BJ (cell line): ENCODE measurements around the gene DAB1. TPM values are rescaled to one million over a fixed set of nuclear protein-coding genes. Genes with fewer than 3 reads are reported as not detected.

Experiments used
- CTCF ChIA-PET: fragments of 350-600 bp; formaldehyde crosslinking; extraction: SDS; loops from one replicate; lab custom pipeline; 2021; ENCODE audit warnings: antibody characterized with exemption, inconsistent platforms; lab: Yijun Ruan, JAX
- POLR2A ChIA-PET: fragments of 300-600 bp; sonication (Branson Sonifier 250); formaldehyde crosslinking; extraction: SDS; loops from one replicate; lab custom pipeline; 2021; ENCODE audit warnings: antibody characterized with exemption; lab: Charles Lee
- DNase-seq: peaks from one replicate; pipeline ENCODE4 v3.0.0-alpha.2; 2011; ENCODE audit warnings: low read depth
- H3K27me3 ChIP-seq: 2 replicates; pipeline ENCODE4 v1.6.0; 2011; ENCODE audit warnings: low read length; ENCODE audit not compliant: control insufficient read depth, insufficient read depth
- H3K36me3 ChIP-seq: 2 replicates; pipeline ENCODE4 v1.5.1; 2011; ENCODE audit warnings: low read length; ENCODE audit not compliant: control insufficient read depth, insufficient read depth
- H3K4me3 ChIP-seq: 2 replicates; pipeline ENCODE4 v1.5.1; 2011; ENCODE audit warnings: low read depth, mild to moderate bottlenecking, control low read depth, low read length
- polyA plus RNA-seq: library from polyadenylated mRNA; depleted of rRNA; stranded (reverse); fragments of >200 nt; gene quantifications from 2 replicates; pipeline ENCODE4 v1.2.3, GENCODE V29; 2011
- TF ChIP-seq, protein P1 (sequence below): IDR thresholded peaks from 2 replicates; pipeline ENCODE4 v1.5.1; 2011; ENCODE audit warnings: low read depth, mild to moderate bottlenecking, control low read depth, inconsistent platforms, low read length, moderate library complexity; ENCODE audit not compliant: insufficient read depth

The DAB1 gene
- polyA plus RNA-seq, 1 experiment, result 0.91 TPM

- Histone ChIP-seq H3K4me3 (no peak overlapping the region), H3K27me3 (no peaks in the 10 kb centered on the region), H3K36me3 (no peaks in the 10 kb centered on the region)
- CTCF ChIA-PET, result no interaction called here
- DNase-seq, result no peak
- POLR2A ChIA-PET, result no interaction called here
- TF ChIP-seq, protein P1, sequence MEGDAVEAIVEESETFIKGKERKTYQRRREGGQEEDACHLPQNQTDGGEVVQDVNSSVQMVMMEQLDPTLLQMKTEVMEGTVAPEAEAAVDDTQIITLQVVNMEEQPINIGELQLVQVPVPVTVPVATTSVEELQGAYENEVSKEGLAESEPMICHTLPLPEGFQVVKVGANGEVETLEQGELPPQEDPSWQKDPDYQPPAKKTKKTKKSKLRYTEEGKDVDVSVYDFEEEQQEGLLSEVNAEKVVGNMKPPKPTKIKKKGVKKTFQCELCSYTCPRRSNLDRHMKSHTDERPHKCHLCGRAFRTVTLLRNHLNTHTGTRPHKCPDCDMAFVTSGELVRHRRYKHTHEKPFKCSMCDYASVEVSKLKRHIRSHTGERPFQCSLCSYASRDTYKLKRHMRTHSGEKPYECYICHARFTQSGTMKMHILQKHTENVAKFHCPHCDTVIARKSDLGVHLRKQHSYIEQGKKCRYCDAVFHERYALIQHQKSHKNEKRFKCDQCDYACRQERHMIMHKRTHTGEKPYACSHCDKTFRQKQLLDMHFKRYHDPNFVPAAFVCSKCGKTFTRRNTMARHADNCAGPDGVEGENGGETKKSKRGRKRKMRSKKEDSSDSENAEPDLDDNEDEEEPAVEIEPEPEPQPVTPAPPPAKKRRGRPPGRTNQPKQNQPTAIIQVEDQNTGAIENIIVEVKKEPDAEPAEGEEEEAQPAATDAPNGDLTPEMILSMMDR, result no peak
Measured at GRCh38 chr1:57337623-57338022, 86.2 kb downstream of the DAB1 start.

DNA sequence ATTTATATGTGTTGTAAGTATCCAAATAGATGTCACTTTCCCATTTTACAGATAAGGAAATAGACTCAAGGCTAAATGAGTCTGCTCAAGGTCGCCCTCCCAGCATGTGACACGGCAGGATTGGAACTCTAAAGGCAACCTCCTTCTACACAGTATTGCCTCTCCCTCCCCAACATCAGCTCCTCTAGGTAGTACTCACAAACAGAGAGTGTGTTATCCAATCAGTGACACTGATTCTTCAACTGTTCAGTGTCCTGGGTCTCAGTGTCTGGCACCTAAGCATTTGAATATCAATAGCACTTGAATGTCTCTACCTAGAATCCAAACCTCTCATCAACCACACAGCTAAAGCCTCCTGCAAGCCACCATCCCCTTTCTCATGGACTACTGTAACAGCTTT, 87.1 kb downstream of the DAB1 start:
- no peaks in the 10 kb centered on the region for H3K27me3 ChIP-seq
- no peak for DNase-seq
- H3K4me3 ChIP-seq, result no peak overlapping the region
- TF ChIP-seq, protein P1, result no peak
- CTCF ChIA-PET, result no interaction called here
- H3K36me3 ChIP-seq, result no peaks in the 10 kb centered on the region
- POLR2A ChIA-PET, result no interaction called here

GRCh38 chr1:57331620-57332019, 92.2 kb downstream of the DAB1 start:
- CTCF ChIA-PET, result interaction anchor here (1.2 kb wide), 1 partner anchor 10 kb away, joined by 3 read pairs; no protein-coding TSS in a partner anchor

DNA sequence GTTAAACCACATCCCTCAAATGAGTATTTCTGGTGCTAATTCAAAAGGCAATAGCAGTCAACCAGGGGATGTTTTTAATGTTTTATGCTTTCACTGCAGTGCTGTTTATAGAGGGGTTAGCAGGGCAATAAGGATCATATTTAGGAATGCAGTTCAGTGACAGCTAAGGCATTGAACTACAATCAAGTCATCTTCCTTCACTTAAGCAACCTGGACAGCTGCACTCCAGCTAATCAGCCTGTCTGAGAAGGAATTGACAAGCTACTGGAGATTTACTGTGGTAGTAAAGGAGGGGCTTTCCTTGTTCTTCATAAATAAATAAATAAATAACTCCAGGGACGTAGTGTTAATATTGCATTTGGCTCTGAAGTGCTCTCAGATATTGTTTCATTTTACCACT, 93.9 kb downstream of the DAB1 start:
- H3K27me3 ChIP-seq, result no peaks in the 10 kb centered on the region
- POLR2A ChIA-PET, result no interaction called here
- TF ChIP-seq, protein P1, result no peak
- CTCF ChIA-PET, result no interaction called here
- no peak for DNase-seq
- no peak overlapping the region for H3K4me3 ChIP-seq
- no peaks in the 10 kb centered on the region for H3K36me3 ChIP-seq

More at GRCh38 chr1:57331620-57332019, 92.2 kb downstream of the DAB1 start:
- POLR2A ChIA-PET, result no interaction called here
- no peak for DNase-seq
- TF ChIP-seq, protein P1, result no peak
- Histone ChIP-seq H3K27me3 (no peaks in the 10 kb centered on the region), H3K4me3 (no peak overlapping the region), H3K36me3 (no peaks in the 10 kb centered on the region)

DNA sequence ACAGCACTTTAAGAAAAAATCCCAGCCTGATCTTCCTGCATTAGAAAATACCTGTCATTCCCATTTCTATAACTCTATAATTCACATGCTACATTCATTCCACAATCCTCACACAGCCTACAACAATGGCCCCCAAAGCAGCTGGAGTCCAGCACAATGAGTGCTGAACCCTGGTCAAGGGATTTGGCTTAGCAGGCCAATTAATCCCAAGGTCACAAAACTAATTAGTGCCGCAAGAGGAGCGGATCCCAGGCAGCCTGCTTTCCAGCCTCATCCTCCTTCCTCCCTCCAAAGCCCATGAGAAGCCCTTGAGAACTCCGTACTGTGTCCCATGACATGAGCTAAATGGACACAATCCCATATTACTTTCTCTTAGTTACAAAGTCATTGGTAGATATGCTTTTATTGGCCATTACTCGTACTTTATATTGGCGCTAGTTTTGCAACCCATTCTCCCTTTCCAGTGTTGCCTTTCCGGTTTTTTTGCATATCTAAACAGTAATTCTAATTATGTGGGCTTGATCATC, 94.8 kb downstream of the DAB1 start:
- Histone ChIP-seq H3K27me3 (no peaks in the 10 kb centered on the region), H3K36me3 (no peaks in the 10 kb centered on the region), H3K4me3 (no peak overlapping the region)
- POLR2A ChIA-PET, result no interaction called here
- CTCF ChIA-PET, result no interaction called here
- TF ChIP-seq, protein P1, result no peak
- DNase-seq, result no peak
